Measurements from ENCODE around the gene SCAPER.
"Not testable (repeated sequence)": the region's sequence is repeated elsewhere in the genome, so short reads cannot be mapped to it uniquely, and the experiment has no call there.

Gene SCAPER

GRCh38 chr15:76860201-76860600 lies 44.9 kb downstream of the SCAPER start:
- no peak for DNase-seq

- not testable (repeated sequence) for DNase-seq
Measured at GRCh38 chr15:76850367-76850766, 54.8 kb downstream of the SCAPER start.

- no peak for DNase-seq
Measured at GRCh38 chr15:76846782-76847181, 58.4 kb downstream of the SCAPER start.

- DNase-seq, result no peak
Measured at GRCh38 chr15:76844096-76844495, 61.0 kb downstream of the SCAPER start.

GRCh38 chr15:76843269-76843668 lies 61.9 kb downstream of the SCAPER start:
- DNase-seq, result no peak

GRCh38 chr15:76840830-76841460 lies 64.2 kb downstream of the SCAPER start:
- DNase-seq, result no peak

- DNase-seq, result no peak
Measured at GRCh38 chr15:76839173-76839572, 66.0 kb downstream of the SCAPER start.

GRCh38 chr15:76837474-76837873 lies 67.7 kb downstream of the SCAPER start:
- no peak for DNase-seq

GRCh38 chr15:76829939-76830338 lies 75.2 kb downstream of the SCAPER start:
- DNase-seq, result no peak

- DNase-seq, result peak; percentile 28
Measured at GRCh38 chr15:76823890-76824289, 81.2 kb downstream of the SCAPER start.

- DNase-seq, result no peak
Measured at GRCh38 chr15:76823303-76823702, 81.8 kb downstream of the SCAPER start.

- not testable (repeated sequence) for DNase-seq
Measured at GRCh38 chr15:76818926-76819325, 86.2 kb downstream of the SCAPER start.

GRCh38 chr15:76815421-76815820 lies 89.7 kb downstream of the SCAPER start:
- no peak for DNase-seq

- no peak for DNase-seq
Measured at GRCh38 chr15:76812381-76812780, 92.8 kb downstream of the SCAPER start.

- DNase-seq, result no peak
Measured at GRCh38 chr15:76809412-76810103, 95.6 kb downstream of the SCAPER start.

- DNase-seq, result no peak
Measured at GRCh38 chr15:76803049-76803571, 102.0 kb downstream of the SCAPER start.

- no peak for DNase-seq
Measured at GRCh38 chr15:76802411-76802810, 102.7 kb downstream of the SCAPER start.

GRCh38 chr15:76799760-76800159 lies 105.4 kb downstream of the SCAPER start:
- no peak for DNase-seq

GRCh38 chr15:76795217-76795616 lies 109.9 kb downstream of the SCAPER start:
- DNase-seq, result no peak

GRCh38 chr15:76793162-76793561 lies 112.0 kb downstream of the SCAPER start:
- no peak for DNase-seq

- no peak for DNase-seq
Measured at GRCh38 chr15:76791511-76791910, 113.6 kb downstream of the SCAPER start.

GRCh38 chr15:76787273-76787672 lies 117.9 kb downstream of the SCAPER start:
- DNase-seq, result no peak

GRCh38 chr15:76776969-76777368 lies 128.2 kb downstream of the SCAPER start:
- DNase-seq, result no peak

GRCh38 chr15:76776480-76776879 lies 128.7 kb downstream of the SCAPER start:
- DNase-seq, result no peak

GRCh38 chr15:76773234-76773633 lies 131.9 kb downstream of the SCAPER start:
- no peak for DNase-seq
